H1 (cell line): Measurements from ENCODE around the gene TMEM258. TPM values are rescaled to one million over a fixed set of nuclear protein-coding genes. Genes with fewer than 3 reads are reported as not detected.

Experiments
- CTCF ChIA-PET: fragments of 300-600 bp; sonication (Branson Sonifier 250); formaldehyde crosslinking; loops from one replicate; lab custom pipeline; 2021; ENCODE audit not compliant: partially characterized antibody; lab: Charles Lee
- POLR2A ChIA-PET: fragments of 300-600 bp; sonication (Branson Sonifier 250); formaldehyde crosslinking; loops from one replicate; lab custom pipeline; 2021; ENCODE audit warnings: inconsistent platforms; ENCODE audit not compliant: partially characterized antibody; lab: Charles Lee
- DNase-seq, 2 experiments: peaks; one replicate each; pipeline versions ENCODE4 v3.0.0 to v3.0.0-alpha.2; 2010 to 2022; ENCODE audit warnings: low spot score in 2 of 2, low read depth in 1 of 2, mixed read lengths in 1 of 2
- FAIRE-seq: peaks from 2 replicates; lab custom pipeline; 2011; peaks lifted over from hg19 to GRCh38; lab: Jason Lieb, UNC
- H2AFZ ChIP-seq: 2 replicates; pipeline ENCODE4 v1.8.1; 2012; ENCODE audit warnings: low read length, inconsistent platforms
- H2AK5ac ChIP-seq: 2 replicates; pipeline ENCODE4 v1.6.1; 2013; ENCODE audit warnings: low read depth, low read length
- H2BK120ac ChIP-seq: replicated peaks from 2 replicates; pipeline ENCODE3; 2013; ENCODE audit warnings: low read depth, low read length, inconsistent platforms
- H2BK12ac ChIP-seq: 2 replicates; pipeline ENCODE4 v1.6.1; 2013; ENCODE audit warnings: low read depth, low read length
- H2BK15ac ChIP-seq: 2 replicates; pipeline ENCODE4 v1.6.1; 2013; ENCODE audit warnings: low read length
- H2BK20ac ChIP-seq: 2 replicates; pipeline ENCODE4 v1.6.1; 2013; ENCODE audit warnings: low read length
- H2BK5ac ChIP-seq: 2 replicates; pipeline ENCODE4 v1.6.1; 2013; ENCODE audit warnings: low read depth, low read length
- H3K14ac ChIP-seq: 2 replicates; pipeline ENCODE4 v1.6.1; 2013; ENCODE audit warnings: inconsistent platforms; ENCODE audit not compliant: insufficient read length
- H3K18ac ChIP-seq: 2 replicates; pipeline ENCODE4 v1.6.1; 2013; ENCODE audit warnings: low read length; ENCODE audit errors: extremely low read depth
- H3K23ac ChIP-seq: 2 replicates; pipeline ENCODE4 v1.6.1; 2013; ENCODE audit warnings: inconsistent platforms; ENCODE audit not compliant: insufficient read length
- H3K23me2 ChIP-seq: 2 replicates; pipeline ENCODE4 v1.6.1; 2013; ENCODE audit warnings: low read depth, low read length
- H3K27ac ChIP-seq: 2 replicates; pipeline ENCODE4 v1.6.1; 2011; ENCODE audit warnings: low read depth, low read length, inconsistent platforms
- H3K27me3 ChIP-seq, 4 experiments: replicated peaks in 1 of 4; 1 replicate in 1 of 4; 2 replicates in 3 of 4; pipeline versions ENCODE4 v1.6.1 to v1.8.1; 2011 to 2013; ENCODE audit warnings: low read length in 3 of 4, mild to moderate bottlenecking in 3 of 4, inconsistent platforms in 2 of 4, mixed read lengths in 2 of 4, moderate library complexity in 1 of 4; ENCODE audit not compliant: control insufficient read depth in 3 of 4, insufficient read depth in 3 of 4; ENCODE audit errors: extremely low read depth in 1 of 4
- H3K36me3 ChIP-seq, 4 experiments: 2 replicates each; pipeline versions ENCODE4 v1.6.1 to v1.8.1; 2011 to 2013; ENCODE audit warnings: mild to moderate bottlenecking in 4 of 4, low read length in 3 of 4, moderate library complexity in 2 of 4, control low read depth in 1 of 4, inconsistent platforms in 1 of 4; ENCODE audit not compliant: insufficient read depth in 4 of 4, control insufficient read depth in 2 of 4
- H3K4ac ChIP-seq: replicated peaks from 2 replicates; pipeline ENCODE3; 2013; ENCODE audit warnings: low read length, low read depth, mixed read lengths, inconsistent platforms; ENCODE audit not compliant: insufficient read length
- H3K4me1 ChIP-seq, 4 experiments: replicated peaks in 1 of 4; 1 replicate in 1 of 4; 2 replicates in 3 of 4; pipeline versions ENCODE4 v1.6.1 to v1.8.1; 2011 to 2013; ENCODE audit warnings: low read length in 3 of 4, inconsistent platforms in 2 of 4, mixed read lengths in 1 of 4; ENCODE audit not compliant: insufficient read depth in 4 of 4, control insufficient read depth in 3 of 4
- H3K4me2 ChIP-seq, 2 experiments: 2 replicates each; pipeline versions ENCODE4 v1.6.1 to v1.8.1; 2011 to 2013; ENCODE audit warnings: low read depth in 2 of 2, low read length in 2 of 2, control low read depth in 1 of 2, inconsistent platforms in 1 of 2, mild to moderate bottlenecking in 1 of 2; ENCODE audit not compliant: insufficient read depth in 1 of 2
- H3K4me3 ChIP-seq, 4 experiments: fragments of 200-600, 300-600 bp in 1 of 4; sonication (generic), shearing (Covaris generic), sonication (Bioruptor Twin) in 1 of 4; 2 replicates each; pipeline versions ENCODE4 v1.5.1 to v1.8.1; 2011 to 2016; ENCODE audit warnings: low read length in 4 of 4, low read depth in 3 of 4, control low read depth in 2 of 4, inconsistent platforms in 2 of 4, mild to moderate bottlenecking in 2 of 4, mixed read lengths in 1 of 4, moderate library complexity in 1 of 4; ENCODE audit not compliant: insufficient read depth in 2 of 4; ENCODE audit errors: extremely low read depth in 1 of 4
- H3K56ac ChIP-seq: replicated peaks from 2 replicates; pipeline ENCODE3; 2013; ENCODE audit warnings: low read depth, mild to moderate bottlenecking, mixed read lengths, low read length, inconsistent platforms; ENCODE audit not compliant: insufficient read length
- H3K79me1 ChIP-seq: 2 replicates; pipeline ENCODE4 v1.6.1; 2013; ENCODE audit warnings: low read depth, low read length, control low read depth
- H3K79me2 ChIP-seq, 2 experiments: 2 replicates each; pipeline versions ENCODE4 v1.6.1 to v1.8.1; 2012 to 2013; ENCODE audit warnings: low read length in 2 of 2, mild to moderate bottlenecking in 2 of 2, inconsistent platforms in 1 of 2; ENCODE audit not compliant: insufficient read depth in 2 of 2, control insufficient read depth in 1 of 2
- H3K9ac ChIP-seq, 4 experiments: replicated peaks in 1 of 4; 1 replicate in 1 of 4; 2 replicates in 3 of 4; pipeline versions ENCODE4 v1.6.1 to v1.8.1; 2011 to 2013; ENCODE audit warnings: low read depth in 3 of 4, low read length in 3 of 4, control low read depth in 2 of 4, mild to moderate bottlenecking in 2 of 4, moderate library complexity in 2 of 4, inconsistent platforms in 1 of 4; ENCODE audit errors: extremely low read depth in 1 of 4
- H3K9me3 ChIP-seq, 2 experiments: 2 replicates each; pipeline versions ENCODE4 v1.6.1 to v1.8.1; 2012 to 2013; ENCODE audit warnings: mild to moderate bottlenecking in 2 of 2, moderate library complexity in 2 of 2, control low read depth in 1 of 2, inconsistent platforms in 1 of 2, low read depth in 1 of 2, low read length in 1 of 2, mixed read lengths in 1 of 2; ENCODE audit not compliant: insufficient read depth in 2 of 2
- H4K20me1 ChIP-seq, 2 experiments: replicated peaks in 1 of 2; 2 replicates each; pipeline versions ENCODE3 to v1.8.1; 2011 to 2013; ENCODE audit warnings: inconsistent platforms in 2 of 2, low read length in 2 of 2, mild to moderate bottlenecking in 1 of 2; ENCODE audit not compliant: insufficient read depth in 2 of 2, control insufficient read depth in 1 of 2
- H4K5ac ChIP-seq: 2 replicates; pipeline ENCODE4 v1.6.1; 2013; ENCODE audit warnings: low read length, low read depth, mixed read lengths, inconsistent platforms; ENCODE audit not compliant: insufficient read length
- H4K8ac ChIP-seq: 2 replicates; pipeline ENCODE4 v1.8.0; 2013; ENCODE audit warnings: mild to moderate bottlenecking, moderate library complexity, low read length, inconsistent platforms; ENCODE audit not compliant: insufficient read depth; ENCODE audit errors: extremely low read depth
- H4K91ac ChIP-seq: replicated peaks from 2 replicates; pipeline ENCODE3; 2013; ENCODE audit warnings: low read length, mixed read lengths, inconsistent platforms; ENCODE audit not compliant: insufficient read length
- BCL11A ChIP-seq, 2 experiments: IDR thresholded peaks; one replicate each; pipeline ENCODE4 v1.6.1; 2011; ENCODE audit warnings: low read depth in 2 of 2, low read length in 2 of 2, mild to moderate bottlenecking in 2 of 2
- KDM1A ChIP-seq: fragments of 200-600, 300-600 bp; sonication (generic); IDR thresholded peaks from 2 replicates; pipeline ENCODE4 v1.7.1; 2016; ENCODE audit warnings: mild to moderate bottlenecking, low read length, borderline replicate concordance
- RNF2 ChIP-seq: fragments of 200-900, 300-1000 bp; sonication (generic); IDR thresholded peaks from 2 replicates; pipeline ENCODE4 v1.7.1; 2016; ENCODE audit warnings: borderline replicate concordance, low read depth, mild to moderate bottlenecking, antibody characterized with exemption, low read length; ENCODE audit not compliant: poor library complexity, severe bottlenecking; ENCODE audit errors: missing control alignments
- WGBS, 2 experiments: shearing (Covaris generic) in 1 of 2; methylation state at CpG; one replicate each; pipeline versions ENCODE4 v1.1.6 to v1.1.7; 2013 to 2015; ENCODE audit warnings: low lambda C conversion rate in 2 of 2, mixed read lengths in 2 of 2, inconsistent platforms in 1 of 2, low coverage in 1 of 2, missing lambda C conversion rate in 1 of 2; ENCODE audit not compliant: insufficient replicate concordance in 2 of 2, insufficient coverage in 1 of 2, insufficient read length in 1 of 2; ENCODE audit errors: extremely low coverage in 1 of 2, missing lambda C conversion rate in 1 of 2; 5-methylcytosine and 5-hydroxymethylcytosine counted together
- polyA plus RNA-seq, 7 experiments: library from polyadenylated mRNA; depleted of rRNA in 3 of 7; stranded (reverse) in 5 of 7; unstranded in 2 of 7; fragments of >200 nt in 5 of 7; fragments of 200-250 nt in 2 of 7; gene quantifications; 1 replicate in 5 of 7; 2 replicates in 1 of 7; 4 replicates in 1 of 7; pipeline versions ENCODE4 v1.2.1 to v1.2.3, GENCODE V29; 2011 to 2013; ENCODE audit warnings: missing spikeins in 2 of 7, mixed read lengths in 2 of 7
- total RNA-seq: library from RNA; stranded (reverse); fragmentation: NEBNext Ultra II Directional; extraction: Animal tissue kit (Norgen Biotek cat#: 25700); gene quantifications from 2 replicates; pipeline ENCODE4 v1.2.1, GENCODE V29; 2021

Gene TMEM258
- total and polyA plus RNA-seq, 2 of the 8 experiments (the other 6 are each of a cell fraction or from before 2014, with no cell fraction given), result 186 to 759 TPM

DNA sequence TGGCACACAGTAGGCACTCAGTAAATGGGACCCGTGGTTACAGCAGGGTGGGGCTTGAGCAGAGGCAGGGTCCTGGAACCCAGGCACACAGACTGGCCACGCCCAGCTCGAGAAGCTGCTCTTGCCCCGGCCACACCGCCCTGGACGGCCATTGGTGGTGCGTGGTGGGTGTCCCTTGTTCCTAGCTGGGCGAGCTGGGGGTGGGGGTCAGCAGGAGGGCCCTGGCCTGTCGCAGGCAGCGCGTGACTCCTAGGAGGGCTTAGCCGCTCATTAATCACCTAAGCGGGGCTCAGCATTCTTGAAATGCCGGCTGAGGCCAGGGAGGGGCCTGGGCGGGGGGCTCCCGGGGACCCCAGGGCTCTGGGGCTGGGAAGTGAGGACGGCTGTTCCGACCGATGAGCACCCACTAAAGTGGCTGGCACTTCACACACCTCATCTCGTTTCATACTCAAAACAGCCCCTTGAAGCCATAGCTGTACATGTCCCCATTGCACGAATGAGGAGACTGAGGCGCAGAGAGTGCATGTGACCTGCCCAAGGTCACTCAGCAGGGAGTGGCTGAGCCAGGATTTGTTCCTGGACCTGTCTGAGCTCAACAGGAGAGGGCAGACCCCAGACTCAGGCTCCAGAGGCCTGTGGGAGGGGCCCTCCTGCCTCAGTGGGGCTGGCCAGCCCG is 28.3 kb downstream of the TMEM258 start:
- Histone ChIP-seq H3K23ac (no peak overlapping the region), H4K8ac (no peak overlapping the region), H2BK12ac (peak overlapping the region; percentile 80; the same call in 1 of the 2 replicates), H4K91ac (no peak overlapping the region), H2BK120ac (no peak overlapping the region), H4K20me1 (no peaks in the 10 kb centered on the region), H2BK5ac (no peak overlapping the region), H2BK15ac (peak overlapping the region; percentile 81; the same call in 1 of the 2 replicates), H3K36me3 (no peaks in the 10 kb centered on the region), H4K5ac (no peak overlapping the region), H3K9ac (no peak overlapping the region), H3K4me3 (no peak overlapping the region), H3K27me3 (no peaks in the 10 kb centered on the region), H3K4me1 (peaks cover 0 to 16% (median 8%) of the 10 kb centered on the region in 4 experiments; a peak in 6 of 7 replicates), H3K14ac (no peak overlapping the region), H2AK5ac (peak overlapping the region; percentile 13; the same call in 1 of the 2 replicates), H3K18ac (peak overlapping the region; percentile 32), H3K4me2 (no peak overlapping the region), H3K79me1 (no peaks in the 10 kb centered on the region), H3K9me3 (no peaks in the 10 kb centered on the region), H3K79me2 (no peaks in the 10 kb centered on the region), H3K56ac (no peak overlapping the region), H3K4ac (peak overlapping the region; percentile 32), H3K27ac (no peak overlapping the region), H2AFZ (no peak overlapping the region), H3K23me2 (no peaks in the 10 kb centered on the region), H2BK20ac (no peak overlapping the region)
- FAIRE-seq (no peak), DNase-seq (peak in 1 of 2 experiments; percentile 43)
- TF ChIP-seq RNF2 (no peak), BCL11A (IDR thresholded peaks at IDR 0.05; ENCODE audit: low read depth in 2 of 2, low read length in 2 of 2) (no peak), KDM1A (peak; percentile 76; the same call in 1 of the 2 replicates)
- ChIA-PET POLR2A (interaction anchor here (1.4 to 1.6 kb wide), 3 partner anchors 11 to 51 kb away, joined by 3 to 6 read pairs (median 4); partner anchors contain the start of gene MYRF), CTCF (interaction anchor here (1.1 to 5.3 kb wide), 11 partner anchors 9 to 134 kb away, joined by 3 to 38 read pairs (median 9); partner anchors contain the start of gene MYRF)
- whole genome bisulfite sequencing, 2 experiments, result 91% methylated on average over 21 of the region's 23 CpGs; no CpG with 5 or more reads in 1 of the 2 experiments
